K562 (cell line): ENCODE measurements around the gene PRSS27. TPM values are rescaled to one million over a fixed set of nuclear protein-coding genes. Genes with fewer than 3 reads are reported as not detected.

Experiments
- ATAC-seq: fragments of 200-7000 bp; cut with Tn5 transposase; 3 replicates; pipeline ENCODE4 v1.9.1; 2020; ENCODE audit warnings: moderate library complexity
- BruUV-seq: library from RNA; stranded (reverse); fragments of 400-500 nt; replicated peaks from 2 replicates; lab custom pipeline; 2021; lab: Mats Ljungman, UMichigan
- CTCF ChIA-PET: fragments of 300-600 bp; formaldehyde crosslinking; extraction: SDS; loops from one replicate; lab custom pipeline; 2021; ENCODE audit warnings: low intra/inter-chr PET ratio; lab: Yijun Ruan, JAX
- POLR2A ChIA-PET: fragments of 300-600, 350-650 bp; sonication (Branson Sonifier 250); formaldehyde crosslinking; extraction: SDS; loops from one replicate; lab custom pipeline; 2021; ENCODE audit warnings: antibody characterized with exemption, inconsistent platforms; lab: Yijun Ruan, JAX
- DNase-seq, 4 experiments: peaks; one replicate each; pipeline versions ENCODE4 v3.0.0 to v3.0.0-alpha.2; 2011 to 2018; ENCODE audit warnings: low spot score in 3 of 4, mixed read lengths in 3 of 4; ENCODE audit errors: extremely low read depth in 1 of 4
- FAIRE-seq: peaks from 2 replicates; lab custom pipeline; 2011; peaks lifted over from hg19 to GRCh38; lab: Jason Lieb, UNC
- H2AFZ ChIP-seq: 2 replicates; pipeline ENCODE4 v1.6.0; 2011; ENCODE audit warnings: low read depth, low read length, control low read depth, inconsistent platforms
- H3K27ac ChIP-seq: fragments of 200-600 bp; 3 replicates; pipeline ENCODE4 v1.8.0; 2011; ENCODE audit warnings: low read depth, mild to moderate bottlenecking, control low read depth, inconsistent platforms, low read length, moderate library complexity, mixed read lengths; ENCODE audit errors: extremely low read depth
- H3K27me3 ChIP-seq, 2 experiments: fragments of 300-600 bp in 1 of 2; 2 replicates in 1 of 2; 3 replicates in 1 of 2; pipeline versions ENCODE4 v1.6.0 to v1.8.0; 2011; ENCODE audit warnings: inconsistent platforms in 2 of 2, low read length in 2 of 2, mild to moderate bottlenecking in 1 of 2, mixed read lengths in 1 of 2, moderate library complexity in 1 of 2; ENCODE audit not compliant: control insufficient read depth in 2 of 2, insufficient read depth in 2 of 2
- H3K36me3 ChIP-seq: fragments of 300-600 bp; 3 replicates; pipeline ENCODE4 v1.8.0; 2011; ENCODE audit warnings: mild to moderate bottlenecking, low read length, inconsistent platforms; ENCODE audit not compliant: control insufficient read depth, insufficient read depth
- H3K4me1 ChIP-seq, 2 experiments: fragments of 200-600 bp in 1 of 2; replicated peaks in 1 of 2; 2 replicates in 1 of 2; 3 replicates in 1 of 2; pipeline versions ENCODE4 v1.5.1 to v1.8.0; 2011; ENCODE audit warnings: inconsistent platforms in 2 of 2, low read length in 2 of 2, mild to moderate bottlenecking in 1 of 2, mixed read lengths in 1 of 2, moderate library complexity in 1 of 2; ENCODE audit not compliant: control insufficient read depth in 2 of 2, insufficient read depth in 2 of 2
- H3K4me2 ChIP-seq: 2 replicates; pipeline ENCODE4 v1.6.1; 2011; ENCODE audit warnings: low read length, control low read depth, inconsistent platforms, mixed read lengths; ENCODE audit not compliant: insufficient read depth
- H3K4me3 ChIP-seq: fragments of 200-600 bp; sonication (generic), shearing (Covaris generic); 2 replicates; pipeline ENCODE4 v1.5.1; 2016; ENCODE audit warnings: control low read depth, inconsistent platforms
- H3K79me2 ChIP-seq: fragments of 200-600 bp; 3 replicates; pipeline ENCODE4 v1.8.0; 2011; ENCODE audit warnings: low read length, inconsistent platforms; ENCODE audit not compliant: control insufficient read depth, insufficient read depth
- H3K9ac ChIP-seq, 2 experiments: 2 replicates each; pipeline versions ENCODE4 v1.6.0 to v1.6.1; 2011; ENCODE audit warnings: low read depth in 2 of 2, low read length in 2 of 2, control low read depth in 1 of 2, inconsistent platforms in 1 of 2, mild to moderate bottlenecking in 1 of 2, mixed read lengths in 1 of 2; ENCODE audit not compliant: insufficient read depth in 1 of 2
- H3K9me1 ChIP-seq: one replicate; pipeline ENCODE4 v1.6.0; 2011; ENCODE audit warnings: inconsistent platforms, mild to moderate bottlenecking, low read length, moderate library complexity; ENCODE audit not compliant: control insufficient read depth, insufficient read depth
- H3K9me3 ChIP-seq: replicated peaks from 2 replicates; pipeline ENCODE4 v1.5.1; 2011; ENCODE audit warnings: low read depth, low read length, inconsistent platforms; ENCODE audit not compliant: control insufficient read depth, insufficient read depth
- H4K20me1 ChIP-seq: replicated peaks from 2 replicates; pipeline ENCODE4 v1.6.1; 2011; ENCODE audit warnings: low read length, inconsistent platforms, mixed read lengths; ENCODE audit not compliant: control insufficient read depth, insufficient read depth
- POLR2G ChIP-seq: fragments of 200-400 bp; formaldehyde crosslinking; IDR thresholded peaks from 2 replicates; pipeline ENCODE4 v1.6.1; 2017; ENCODE audit warnings: low read depth, mild to moderate bottlenecking, antibody characterized with exemption, low read length, moderate library complexity
- SNRNP70 ChIP-seq: fragments of 200-400 bp; formaldehyde crosslinking; optimal IDR thresholded peaks from 2 replicates; pipeline ENCODE3; 2017; ENCODE audit warnings: low read depth, low read length
- ZKSCAN1 ChIP-seq: fragments of 150-350 bp; IDR thresholded peaks from 2 replicates; pipeline ENCODE4 v1.6.1; 2016; ENCODE audit warnings: low read depth, low read length
- ZNF778 ChIP-seq: fragments of 450-650 bp; formaldehyde crosslinking; IDR thresholded peaks from 2 replicates; pipeline ENCODE4 v1.4.0; 2020; ENCODE audit warnings: mild to moderate bottlenecking, moderate library complexity
- WGBS: fragments of 100-300 bp; shearing (Covaris generic); methylation state at CpG from one replicate; pipeline ENCODE4 v1.1.6; 2016; ENCODE audit warnings: low coverage, mixed read lengths; ENCODE audit not compliant: insufficient coverage; ENCODE audit errors: missing lambda C conversion rate; 5-methylcytosine and 5-hydroxymethylcytosine counted together
- in situ Hi-C: fragments of 300-500 bp; cut with MboI; formaldehyde crosslinking; loops from 4 replicates; pipeline ENCODE4 v1.15.0; 2018; ENCODE audit warnings: inconsistent platforms, mixed read lengths
- intact Hi-C: fragments of 100-400 bp; cut with micrococcal nuclease; formaldehyde crosslinking; loops from 2 replicates; pipeline ENCODE4 v1.14.2; 2022
- polyA plus RNA-seq, 8 experiments: library from polyadenylated mRNA; depleted of rRNA in 4 of 8; stranded (reverse) in 5 of 8; unstranded in 3 of 8; fragments of >200 nt; fragmentation: Nextera tagmentation in 2 of 8; fragmentation: Illumina TruSeq in 1 of 8; extraction: Ambion mirVana in 2 of 8; extraction: Trizol in 1 of 8; gene quantifications; 2 replicates each; pipeline versions ENCODE4 v1.2.1 to v1.2.3, GENCODE V29; 2011 to 2014; ENCODE audit warnings: inconsistent platforms in 1 of 8, missing spikeins in 1 of 8
- total RNA-seq, 7 experiments: library from RNA; depleted of rRNA in 6 of 7; stranded (reverse); fragments of >200 nt in 6 of 7; fragmentation: Illumina TruSeq in 2 of 7; extraction: Trizol in 2 of 7; gene quantifications; 2 replicates each; pipeline versions ENCODE4 v1.2.1 to v1.2.3, GENCODE V29; 2011 to 2021; ENCODE audit warnings: low replicate concordance in 1 of 7

PRSS27 gene
- total and polyA plus RNA-seq, 9 of the 15 experiments (the other 6 are each of a cell fraction or from before 2014, with no cell fraction given), result 0.09 to 0.20 (median 0.17) TPM; not detected in 5

- no TSS peak for BruUV-seq
- Histone ChIP-seq H3K27ac (no peak overlapping the region), H3K4me2 (no peak overlapping the region), H4K20me1 (no peaks in the 10 kb centered on the region; the same call in 1 of the 2 replicates), H3K9me3 (no peaks in the 10 kb centered on the region), H3K4me1 (peaks cover 0 to 37% of the 10 kb centered on the region in 2 experiments; a peak in 1 of 5 replicates), H2AFZ (no peak overlapping the region), H3K27me3 (no peaks in the 10 kb centered on the region), H3K79me2 (no peaks in the 10 kb centered on the region), H3K9me1 (peaks cover 2% of the 10 kb centered on the region), H3K9ac (peak overlapping the region in 1 of 2 experiments; percentile 45; a peak in 1 of 4 replicates), H3K36me3 (peaks cover 80% of the 10 kb centered on the region; the same call in 2 of the 3 replicates), H3K4me3 (no peak overlapping the region)
- DNase-seq, result no peak
- ChIA-PET CTCF (no interaction called here), POLR2A (interaction anchor here (1.0 to 1.8 kb wide), 3 partner anchors 9 to 16 kb away, joined by 3 to 5 read pairs (median 4); no protein-coding TSS in a partner anchor)
- in situ Hi-C loops, result no loop called here
- WGBS, result 89% methylated on average over 23 of the region's 28 CpGs
- intact Hi-C loops, result no loop called here
- FAIRE-seq, result no peak
- no peak for ATAC-seq
- TF ChIP-seq SNRNP70, result no peak
- 0 out of 2 replicates have a peak, but pooled peaks have one; percentile 15 for TF ChIP-seq ZKSCAN1
Measured at GRCh38 chr16:2702871-2703745, 16.9 kb downstream of the PRSS27 start.

- no peak overlapping the region for H3K27ac ChIP-seq
- no peak for FAIRE-seq
- no peak overlapping the region for H3K4me3 ChIP-seq
- 98% methylated on average over 10 of the region's 13 CpGs for WGBS
- no peak overlapping the region for H3K9ac ChIP-seq
- no peak overlapping the region for H3K4me2 ChIP-seq
- TF ChIP-seq POLR2G (0 out of 2 replicates have a peak, but pooled peaks have one; percentile 12), ZNF778 (CRISPR knock-in tag) (no peak)
- H4K20me1 ChIP-seq, result no peaks in the 10 kb centered on the region; the same call in 1 of the 2 replicates
- no peak for ATAC-seq
- intact Hi-C loops (no loop called here), in situ Hi-C loops (no loop called here)
- H2AFZ ChIP-seq, result no peak overlapping the region
- POLR2A ChIA-PET, result no interaction called here
- no peaks in the 10 kb centered on the region for H3K9me3 ChIP-seq
- CTCF ChIA-PET, result no interaction called here
- H3K79me2 ChIP-seq, result no peaks in the 10 kb centered on the region
- peaks cover 2% of the 10 kb centered on the region for H3K9me1 ChIP-seq
- DNase-seq, result no peak
- BruUV-seq, result no TSS peak
- peaks cover 80% of the 10 kb centered on the region; the same call in 2 of the 3 replicates for H3K36me3 ChIP-seq
- H3K27me3 ChIP-seq, result no peaks in the 10 kb centered on the region
- H3K4me1 ChIP-seq, result peaks cover 0 to 35% of the 10 kb centered on the region in 2 experiments; a peak in 1 of 5 replicates
Measured at GRCh38 chr16:2702438-2702825, 17.6 kb downstream of the PRSS27 start.
